Bronchial epithelial cell (primary cell): ENCODE data around the gene MTMR12. TPM values are rescaled to one million over a fixed set of nuclear protein-coding genes. Genes with fewer than 3 reads are reported as not detected.
"Not testable (repeated sequence)": the region's sequence is repeated elsewhere in the genome, so short reads cannot be mapped to it uniquely, and the experiment has no call there.

Source experiments
- DNase-seq: peaks from one replicate; pipeline ENCODE4 v3.0.0-alpha.2; 2010; ENCODE audit warnings: low read depth
- FAIRE-seq: peaks from 2 replicates; lab custom pipeline; 2011; peaks lifted over from hg19 to GRCh38; lab: Jason Lieb, UNC
- H3K27me3 ChIP-seq: 2 replicates; pipeline ENCODE4 v1.5.1; 2011; ENCODE audit warnings: low read length; ENCODE audit not compliant: control insufficient read depth, insufficient read depth
- H3K36me3 ChIP-seq: 2 replicates; pipeline ENCODE4 v1.5.1; 2011; ENCODE audit warnings: low read length; ENCODE audit not compliant: control insufficient read depth, insufficient read depth
- H3K4me3 ChIP-seq: 2 replicates; pipeline ENCODE4 v1.5.1; 2011; ENCODE audit warnings: mild to moderate bottlenecking, low read depth, low read length, control low read depth
- total RNA-seq: library from RNA; depleted of rRNA; stranded (reverse); fragments of >200 nt; gene quantifications from 2 replicates; pipeline ENCODE4 v1.2.1, GENCODE V29; 2014
- TF ChIP-seq, protein P1 (sequence below): IDR thresholded peaks from 2 replicates; pipeline ENCODE4 v1.5.1; 2011; ENCODE audit warnings: mild to moderate bottlenecking, moderate library complexity, low read length, control low read depth, inconsistent platforms; ENCODE audit not compliant: insufficient read depth, severe bottlenecking

The MTMR12 gene
- total RNA-seq, 1 donor from 2014 or later = 15.8 TPM

DNA sequence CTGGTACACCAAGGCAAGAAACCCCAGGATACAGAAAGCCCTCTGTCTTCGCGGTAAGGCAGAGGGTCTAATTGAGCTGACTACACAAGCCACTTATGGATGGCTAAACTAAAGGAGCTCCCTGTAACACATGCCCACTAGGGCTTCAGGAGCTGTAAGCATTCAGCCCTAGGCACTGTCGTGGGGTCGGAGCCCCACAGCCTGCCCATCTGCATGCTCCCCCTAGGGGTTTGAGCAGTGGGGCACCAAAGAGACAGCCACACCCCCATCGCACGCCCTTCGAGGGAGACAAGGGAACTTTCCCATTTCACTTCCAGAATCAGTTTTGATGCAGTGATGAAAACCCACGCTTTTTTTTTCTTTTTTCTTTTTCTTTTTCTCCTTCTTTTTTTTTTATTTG is 11.0 kb upstream of the MTMR12 start:
- no peak overlapping the region for H3K4me3 ChIP-seq
- TF ChIP-seq, protein P1, sequence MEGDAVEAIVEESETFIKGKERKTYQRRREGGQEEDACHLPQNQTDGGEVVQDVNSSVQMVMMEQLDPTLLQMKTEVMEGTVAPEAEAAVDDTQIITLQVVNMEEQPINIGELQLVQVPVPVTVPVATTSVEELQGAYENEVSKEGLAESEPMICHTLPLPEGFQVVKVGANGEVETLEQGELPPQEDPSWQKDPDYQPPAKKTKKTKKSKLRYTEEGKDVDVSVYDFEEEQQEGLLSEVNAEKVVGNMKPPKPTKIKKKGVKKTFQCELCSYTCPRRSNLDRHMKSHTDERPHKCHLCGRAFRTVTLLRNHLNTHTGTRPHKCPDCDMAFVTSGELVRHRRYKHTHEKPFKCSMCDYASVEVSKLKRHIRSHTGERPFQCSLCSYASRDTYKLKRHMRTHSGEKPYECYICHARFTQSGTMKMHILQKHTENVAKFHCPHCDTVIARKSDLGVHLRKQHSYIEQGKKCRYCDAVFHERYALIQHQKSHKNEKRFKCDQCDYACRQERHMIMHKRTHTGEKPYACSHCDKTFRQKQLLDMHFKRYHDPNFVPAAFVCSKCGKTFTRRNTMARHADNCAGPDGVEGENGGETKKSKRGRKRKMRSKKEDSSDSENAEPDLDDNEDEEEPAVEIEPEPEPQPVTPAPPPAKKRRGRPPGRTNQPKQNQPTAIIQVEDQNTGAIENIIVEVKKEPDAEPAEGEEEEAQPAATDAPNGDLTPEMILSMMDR = no peak
- FAIRE-seq = no peak
- no peaks in the 10 kb centered on the region for H3K36me3 ChIP-seq
- no peak for DNase-seq
- H3K27me3 ChIP-seq = no peaks in the 10 kb centered on the region

DNA sequence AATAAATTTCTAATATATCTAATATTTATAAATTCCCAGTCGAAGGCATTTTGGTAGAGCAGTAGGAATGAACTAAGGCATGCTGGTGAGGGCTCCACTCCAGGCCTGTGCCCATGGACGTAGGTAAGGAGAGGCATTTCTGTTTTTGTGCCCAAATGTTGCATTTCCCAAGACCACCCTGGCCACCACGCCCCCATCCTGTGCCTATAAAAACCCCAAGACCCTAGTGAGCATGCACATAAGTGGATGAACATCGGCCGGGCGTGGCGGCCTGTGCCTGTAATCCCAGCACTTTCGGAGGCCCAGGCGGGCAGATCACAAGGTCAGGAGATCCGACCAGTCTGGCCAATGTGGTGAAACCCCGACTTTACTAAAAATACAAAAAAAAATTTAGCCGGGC is 10.1 kb upstream of the MTMR12 start:
- FAIRE-seq (no peak), DNase-seq (no peak)
- no peaks in the 10 kb centered on the region for H3K36me3 ChIP-seq
- no peak overlapping the region for H3K4me3 ChIP-seq
- no peaks in the 10 kb centered on the region for H3K27me3 ChIP-seq
- TF ChIP-seq, protein P1 = no peak

DNA sequence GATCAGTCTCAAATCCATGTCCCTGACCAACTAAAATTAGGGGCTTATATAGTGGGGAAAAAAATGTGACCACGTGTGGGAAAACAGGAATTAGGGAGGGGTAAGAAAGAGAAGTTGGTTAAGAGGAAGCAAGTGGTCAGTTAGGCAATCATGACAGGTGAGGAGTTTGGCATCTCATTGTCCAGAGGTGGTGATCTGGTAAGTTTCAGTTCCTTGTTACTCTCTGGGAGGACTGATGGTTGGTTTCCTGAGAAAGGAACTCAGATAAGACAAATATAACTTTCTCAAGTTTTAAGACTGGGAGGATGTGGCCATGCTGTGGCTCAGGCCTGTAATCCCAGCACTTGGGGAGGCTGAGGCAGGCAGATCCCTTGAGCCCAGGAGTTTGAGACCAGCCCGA is 9.0 kb upstream of the MTMR12 start:
- not testable (repeated sequence) for H3K4me3 ChIP-seq, FAIRE-seq, H3K27me3 ChIP-seq, H3K36me3 ChIP-seq, DNase-seq

DNA sequence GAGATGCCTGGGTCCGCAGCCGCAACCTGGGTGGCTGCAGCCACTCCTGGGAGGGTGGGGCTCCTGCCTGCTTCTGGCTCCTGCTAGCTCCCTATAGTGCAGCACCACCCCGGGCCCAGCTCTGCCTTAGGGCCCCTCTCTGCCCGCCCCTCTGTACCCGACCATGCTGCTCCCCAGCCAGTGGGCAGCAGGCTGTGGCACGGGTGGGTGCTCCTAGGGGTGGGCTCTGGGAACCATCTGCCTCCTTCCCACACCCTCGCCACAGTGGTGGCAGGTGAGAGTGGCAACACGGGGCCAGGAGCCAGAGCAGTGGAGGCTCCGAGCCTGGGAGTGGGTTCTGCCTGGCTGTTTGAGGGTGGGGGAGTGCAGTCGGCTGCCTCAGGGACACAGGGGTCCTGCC is 7.8 kb upstream of the MTMR12 start:
- FAIRE-seq = no peak
- Histone ChIP-seq H3K4me3 (no peak overlapping the region), H3K36me3 (no peaks in the 10 kb centered on the region), H3K27me3 (no peaks in the 10 kb centered on the region)
- DNase-seq = no peak
- TF ChIP-seq, protein P1 = no peak

DNA sequence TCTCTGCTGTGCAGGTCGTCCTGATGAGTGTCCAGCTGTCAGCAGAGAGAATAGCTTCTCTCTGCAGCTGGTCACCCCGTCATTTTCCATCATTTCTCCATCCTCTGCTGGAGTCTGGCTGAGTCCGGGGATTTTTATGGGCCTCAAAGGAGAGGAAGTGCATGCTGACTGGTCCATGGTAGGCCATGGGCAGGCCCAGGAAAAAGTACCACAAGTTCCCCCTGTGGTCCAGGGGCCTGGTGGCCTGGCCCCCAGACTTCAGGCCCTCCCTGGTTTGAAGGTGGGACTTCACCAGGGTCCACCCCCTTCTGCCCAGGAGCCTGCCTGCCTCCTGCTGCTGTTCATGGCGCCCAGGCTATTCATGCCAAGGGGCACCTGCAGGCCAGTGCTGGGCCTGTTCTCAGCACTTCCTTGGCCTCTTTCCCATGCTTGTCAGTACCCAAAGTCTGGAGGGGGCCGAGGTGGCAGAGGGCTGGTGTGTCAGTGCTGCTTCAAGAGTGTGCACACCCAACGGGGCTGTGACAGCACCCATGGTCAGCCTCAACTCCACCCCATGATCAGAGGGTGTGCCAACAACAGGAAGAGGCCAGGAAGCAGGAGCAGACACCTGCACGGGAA is 7.3 kb upstream of the MTMR12 start:
- TF ChIP-seq, protein P1 = no peak
- Histone ChIP-seq H3K36me3 (no peaks in the 10 kb centered on the region), H3K27me3 (no peaks in the 10 kb centered on the region), H3K4me3 (no peak overlapping the region)
- no peak for DNase-seq
- no peak for FAIRE-seq

DNA sequence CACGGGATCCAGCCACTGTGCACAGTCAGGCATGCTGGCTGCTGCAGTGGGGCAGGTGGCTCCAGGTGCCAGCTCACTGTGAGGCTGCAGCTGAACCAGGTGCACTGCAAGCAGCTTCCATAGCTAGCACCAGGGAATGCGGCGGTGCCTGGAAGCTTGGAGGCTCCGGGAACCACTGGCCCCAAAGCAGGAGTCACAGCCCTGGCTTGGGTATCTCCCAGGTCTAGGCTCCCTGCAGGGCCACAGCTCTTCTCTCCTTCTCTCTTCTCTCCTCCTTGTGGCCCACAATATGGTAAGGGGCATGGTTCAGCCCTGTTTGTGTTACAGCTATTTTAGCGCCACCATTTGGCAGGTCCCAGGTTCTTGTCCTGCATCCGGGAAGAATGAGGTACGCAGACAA is 6.7 kb upstream of the MTMR12 start:
- Histone ChIP-seq H3K27me3 (no peaks in the 10 kb centered on the region), H3K36me3 (no peaks in the 10 kb centered on the region), H3K4me3 (no peak overlapping the region)
- FAIRE-seq = no peak
- TF ChIP-seq, protein P1 = no peak
- DNase-seq = no peak
